ENCODE results near the gene MIS18BP1.
"Not testable (repeated sequence)": the region's sequence is repeated elsewhere in the genome, so short reads cannot be mapped to it uniquely, and the experiment has no call there.

MIS18BP1 gene

DNA sequence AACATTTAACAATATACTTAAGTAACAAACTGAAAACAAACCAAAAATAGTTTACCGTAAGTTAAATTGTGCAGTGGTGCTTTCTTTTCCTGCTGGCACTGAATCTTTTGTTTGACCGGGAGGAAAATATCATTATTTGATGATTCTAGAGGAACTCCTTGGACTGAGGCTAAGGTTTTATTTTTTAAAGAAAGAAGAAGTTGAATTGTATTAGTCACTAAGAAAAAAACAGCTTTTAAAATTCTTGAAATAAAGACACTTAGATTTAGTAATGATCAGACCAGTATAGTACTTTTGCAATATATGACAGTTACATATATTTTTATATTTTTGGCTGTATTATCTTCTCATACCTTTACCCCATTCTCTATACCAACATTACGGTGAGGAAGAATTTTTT, 10.3 kb downstream of the MIS18BP1 start:
- no peak for DNase-seq

GRCh38 chr14:45238988-45239387, 14.0 kb downstream of the MIS18BP1 start:
- DNase-seq, result no peak

DNA sequence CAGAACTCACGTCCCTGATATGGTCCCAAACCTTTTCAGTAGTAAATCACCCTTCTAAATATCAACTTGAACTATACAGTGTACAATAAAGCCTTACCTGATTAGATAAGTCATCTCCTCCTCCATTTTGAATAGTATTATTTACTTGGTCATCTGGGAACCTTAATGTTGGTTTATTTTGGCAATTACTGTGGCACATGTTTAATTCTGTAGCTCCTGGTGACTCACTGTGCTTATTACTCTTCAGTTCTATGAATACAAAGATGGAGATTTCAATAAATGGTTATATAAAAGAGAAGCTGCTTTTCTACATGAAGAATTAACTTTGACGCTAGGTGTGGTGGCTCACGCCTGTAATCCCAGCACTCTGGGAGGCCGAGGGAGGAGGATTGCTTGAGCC, 25.4 kb downstream of the MIS18BP1 start:
- DNase-seq, result no peak

GRCh38 chr14:45222485-45223262, 30.3 kb downstream of the MIS18BP1 start:
- DNase-seq, result no peak

DNA sequence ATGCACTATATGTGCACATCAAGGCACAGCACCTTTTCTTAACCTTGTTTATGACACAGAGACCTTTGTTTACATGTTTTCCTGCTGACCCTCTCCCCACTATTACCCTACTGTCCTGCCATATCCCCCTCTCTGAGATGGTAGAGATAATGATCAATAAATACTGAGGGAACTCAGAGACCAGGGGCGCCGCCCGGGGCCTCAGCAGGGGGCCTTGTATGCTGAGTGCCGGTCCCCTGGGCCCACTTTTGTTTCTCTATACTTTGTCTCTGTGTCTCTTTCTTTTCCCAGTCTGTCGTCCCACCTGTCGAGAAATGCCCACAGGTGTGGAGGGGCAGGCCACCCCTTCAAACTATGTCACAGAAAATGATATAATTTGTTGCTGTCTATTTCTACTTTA, 38.7 kb downstream of the MIS18BP1 start:
- not testable (repeated sequence) for DNase-seq

- DNase-seq, result not testable (repeated sequence)
These were observed 39.3 kb downstream of the MIS18BP1 start for GRCh38 chr14:45213716-45214115.

- no peak for DNase-seq
These were observed 40.8 kb downstream of the MIS18BP1 start for GRCh38 chr14:45212231-45212630.

DNA sequence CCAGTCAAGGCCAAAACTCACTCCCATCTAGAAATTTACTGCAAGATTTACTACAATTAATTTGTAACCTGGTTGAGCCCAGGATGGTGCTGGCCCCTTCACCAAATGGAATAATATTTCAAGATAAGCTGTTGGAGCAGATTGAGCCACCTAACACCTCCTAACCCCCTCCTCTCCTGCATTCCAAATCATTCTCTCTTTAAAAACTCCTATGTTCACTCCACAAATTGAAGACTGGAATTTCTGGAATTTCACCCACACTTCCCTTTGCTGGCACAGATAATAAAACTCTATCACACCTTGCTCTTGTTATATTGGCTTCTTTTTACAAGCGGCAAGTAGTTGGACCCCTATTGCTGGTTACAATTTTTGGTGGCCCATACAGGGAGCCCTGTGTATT, 41.7 kb downstream of the MIS18BP1 start:
- no peak for DNase-seq

DNA sequence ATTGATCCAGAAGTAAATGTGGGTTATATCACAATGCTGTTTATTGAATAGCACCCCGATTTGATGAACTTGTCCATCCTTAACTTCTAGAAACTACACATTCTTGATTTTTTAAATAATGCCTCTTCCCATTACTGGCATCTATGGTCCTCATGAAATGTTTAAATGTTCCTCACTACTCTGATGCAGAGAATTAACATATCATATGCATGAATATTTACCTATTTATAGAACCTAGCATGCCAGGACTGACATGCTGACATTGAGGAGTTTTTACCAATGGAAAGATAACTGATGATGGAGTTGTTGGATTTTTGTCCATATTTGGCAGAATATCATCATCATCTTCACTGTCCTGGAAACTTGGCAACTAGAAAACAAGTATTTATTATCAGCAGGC, 42.8 kb downstream of the MIS18BP1 start:
- DNase-seq, result no peak

- DNase-seq, result no peak
These were observed 48.8 kb downstream of the MIS18BP1 start for GRCh38 chr14:45204241-45204640.

- no peak for DNase-seq
These were observed 51.1 kb downstream of the MIS18BP1 start for GRCh38 chr14:45201905-45202304.

GRCh38 chr14:45199230-45199629, 53.8 kb downstream of the MIS18BP1 start:
- DNase-seq, result no peak

DNA sequence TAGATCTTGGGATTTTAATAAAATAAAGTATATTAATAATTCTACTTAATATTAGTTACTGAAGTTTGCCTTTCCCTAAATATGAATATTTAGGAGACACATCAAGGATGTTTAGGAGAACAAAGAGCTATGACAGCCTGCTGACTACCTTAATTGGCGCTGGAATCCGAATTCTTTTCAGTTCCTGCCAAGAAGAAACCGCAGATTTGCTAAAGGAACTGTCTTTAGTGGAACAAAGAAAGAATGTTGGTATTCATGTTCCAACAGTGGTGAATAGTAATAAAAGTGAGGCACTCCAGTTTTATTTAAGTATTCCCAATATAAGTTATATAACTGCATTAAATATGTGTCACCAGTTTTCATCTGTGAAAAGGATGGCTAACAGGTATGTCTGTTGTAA, 54.5 kb downstream of the MIS18BP1 start:
- DNase-seq, result no peak

- DNase-seq, result no peak
These were observed 58.0 kb downstream of the MIS18BP1 start for GRCh38 chr14:45194964-45195363.

DNA sequence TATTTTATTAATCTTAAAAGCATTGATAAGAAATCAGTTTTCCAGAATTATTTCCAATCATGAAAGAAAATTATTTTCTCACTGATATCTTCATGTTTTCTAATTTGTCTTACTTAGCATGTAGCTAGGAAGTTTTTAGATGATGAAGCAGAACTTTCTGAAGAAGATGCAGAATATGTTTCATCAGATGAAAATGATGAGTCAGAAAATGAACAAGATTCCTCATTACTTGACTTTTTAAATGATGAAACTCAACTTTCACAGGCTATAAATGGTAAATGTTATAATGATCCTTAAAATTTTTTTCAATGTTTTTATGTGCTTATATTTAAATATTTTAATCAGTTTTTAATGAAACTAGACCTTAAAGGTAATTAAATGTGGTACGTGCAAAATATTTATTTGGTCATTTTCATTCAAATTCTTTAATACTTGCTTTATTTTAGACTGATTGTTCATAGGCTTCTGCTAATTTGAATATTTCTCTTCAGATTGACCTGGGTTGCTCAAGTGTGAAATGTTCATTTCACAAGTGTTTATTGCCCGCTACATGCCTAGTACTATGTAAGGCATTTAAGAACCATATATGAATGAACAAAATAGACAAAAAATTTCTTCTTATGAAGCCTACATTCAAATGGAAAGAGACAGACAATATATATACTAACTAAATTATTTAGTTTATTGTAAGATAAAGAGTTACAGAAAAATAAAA, 67.7 kb downstream of the MIS18BP1 start:
- no peak for DNase-seq

DNA sequence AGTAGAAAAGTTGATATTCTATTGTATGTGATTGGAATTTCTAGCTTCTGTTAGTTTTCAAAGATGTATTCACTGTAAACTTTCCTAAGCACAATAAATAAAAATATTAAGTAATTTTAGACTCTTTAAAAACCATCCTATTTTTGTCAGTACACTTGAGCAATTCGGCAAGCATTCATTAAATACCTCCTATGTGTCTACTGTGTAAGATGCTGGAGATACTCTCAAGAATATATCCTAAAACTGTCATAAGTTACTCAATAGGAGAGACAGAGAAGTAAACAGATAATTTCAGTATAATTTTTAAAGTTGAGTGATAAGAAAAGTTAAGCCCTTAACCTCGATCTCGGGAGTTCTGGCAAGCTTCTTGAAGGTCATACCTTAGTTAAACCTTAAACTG, 71.2 kb downstream of the MIS18BP1 start:
- DNase-seq, result no peak

GRCh38 chr14:45181329-45181728, 71.7 kb downstream of the MIS18BP1 start:
- DNase-seq, result no peak

GRCh38 chr14:45177076-45177475, 75.9 kb downstream of the MIS18BP1 start:
- DNase-seq, result no peak

GRCh38 chr14:45169906-45170305, 83.1 kb downstream of the MIS18BP1 start:
- DNase-seq, result no peak

- no peak for DNase-seq
These were observed 96.9 kb downstream of the MIS18BP1 start for GRCh38 chr14:45156067-45156466.

Data from CD4-positive, alpha-beta T cell treated with Interleukin-6 for 4 hours (primary cell).